HG03095 (cell line): Measurements from ENCODE around the gene NATD1.

Experiments used
- ATAC-seq: cut with Tn5 transposase; IDR thresholded peaks from one replicate; pipeline ENCODE4 v1.9.1; 2021; ENCODE audit warnings: moderate library complexity; ENCODE audit not compliant: unreplicated experiment

Gene NATD1

GRCh38 chr17:21275579-21276263, 22.5 kb upstream of the NATD1 start:
- ATAC-seq = peak; percentile 86

DNA sequence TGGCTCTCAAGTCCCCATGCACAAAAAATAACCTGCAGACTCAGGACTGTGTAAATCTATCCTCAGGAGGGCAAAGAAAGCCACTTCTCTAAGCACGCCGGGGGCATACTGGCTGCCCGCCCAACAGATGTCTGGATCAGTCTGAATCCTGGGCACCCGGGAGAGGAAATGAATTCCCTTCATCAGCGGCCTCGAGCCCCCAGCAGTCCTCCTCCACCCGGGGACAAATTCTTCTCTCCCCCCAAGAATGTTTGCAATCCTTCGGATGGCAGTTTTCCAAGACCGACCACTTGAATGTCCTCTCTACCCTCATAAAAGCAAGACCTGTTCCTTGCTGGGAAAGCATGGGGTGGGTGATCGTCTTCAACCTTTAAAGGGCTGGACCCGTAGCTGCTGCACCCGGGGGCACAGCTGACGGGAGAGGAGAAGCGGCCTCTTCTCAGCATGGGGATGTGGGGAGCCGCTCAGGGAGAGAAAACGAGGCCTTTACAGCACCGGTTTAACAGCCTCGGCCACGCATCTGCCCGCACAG, 21.9 kb upstream of the NATD1 start:
- peak; percentile 14 for ATAC-seq

DNA sequence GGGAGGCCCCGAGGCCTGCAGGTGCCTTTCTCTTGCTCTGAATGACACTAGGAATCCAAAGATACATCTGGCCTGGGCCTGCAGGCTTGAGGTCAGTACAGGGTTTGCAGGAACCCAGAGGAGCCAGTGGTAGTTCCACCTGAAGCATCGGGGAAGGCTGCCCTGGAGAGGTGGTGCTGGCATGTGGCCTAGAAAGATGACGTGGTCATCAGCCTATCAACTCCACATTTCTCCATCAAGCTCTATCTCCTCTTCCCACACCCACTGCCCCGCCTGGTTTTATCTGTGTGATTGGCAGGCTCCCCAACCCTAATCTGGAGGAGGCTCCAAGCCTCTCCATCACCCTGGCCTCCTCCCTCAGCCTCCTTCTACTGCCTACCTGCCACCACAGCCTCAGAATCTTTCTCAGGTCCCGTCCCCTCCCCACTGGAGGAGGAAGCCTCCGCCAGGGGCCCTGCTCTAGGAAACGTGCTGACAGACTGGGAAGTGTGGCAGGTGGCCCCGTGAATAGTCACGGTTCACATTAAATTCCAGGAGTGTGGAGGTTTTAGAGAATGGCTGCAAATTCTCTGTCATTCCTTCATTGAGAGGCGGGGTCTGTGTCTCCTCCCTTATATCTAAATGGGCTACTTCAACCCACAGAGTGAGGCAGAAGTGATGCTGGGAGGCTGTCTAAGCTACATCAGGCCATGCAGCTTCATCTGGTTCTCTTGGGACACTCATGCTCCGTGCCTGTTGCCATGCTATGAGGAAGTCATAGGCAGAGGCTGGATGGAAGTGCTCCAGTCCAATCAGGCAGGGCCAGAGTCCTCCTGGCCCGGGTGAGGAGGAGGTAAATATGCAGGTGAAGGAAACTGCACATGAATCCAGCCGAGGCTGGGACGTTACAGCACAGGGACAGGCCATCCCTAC, 19.9 kb upstream of the NATD1 start:
- ATAC-seq = no peak

DNA sequence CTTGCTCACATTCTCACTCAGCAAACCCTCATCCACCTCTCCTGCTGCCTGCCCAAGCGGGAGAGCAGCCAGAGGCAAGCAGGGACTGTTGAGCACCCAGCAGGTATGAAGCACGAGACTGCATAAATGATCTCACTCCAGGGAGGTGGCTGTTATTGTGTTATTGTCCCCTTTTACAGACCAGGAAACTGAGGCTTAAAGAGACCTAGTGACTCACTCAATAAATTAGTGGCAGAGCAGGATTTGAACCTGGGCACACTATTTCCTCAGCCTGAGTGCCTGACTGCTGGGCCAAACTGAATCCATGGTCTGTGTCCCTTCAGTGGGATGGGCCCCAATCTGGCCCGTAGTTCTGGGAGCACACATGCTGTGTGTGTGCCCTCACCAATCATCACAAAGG, 19.0 kb upstream of the NATD1 start:
- ATAC-seq = no peak

GRCh38 chr17:21271454-21272183, 18.4 kb upstream of the NATD1 start:
- no peak for ATAC-seq

DNA sequence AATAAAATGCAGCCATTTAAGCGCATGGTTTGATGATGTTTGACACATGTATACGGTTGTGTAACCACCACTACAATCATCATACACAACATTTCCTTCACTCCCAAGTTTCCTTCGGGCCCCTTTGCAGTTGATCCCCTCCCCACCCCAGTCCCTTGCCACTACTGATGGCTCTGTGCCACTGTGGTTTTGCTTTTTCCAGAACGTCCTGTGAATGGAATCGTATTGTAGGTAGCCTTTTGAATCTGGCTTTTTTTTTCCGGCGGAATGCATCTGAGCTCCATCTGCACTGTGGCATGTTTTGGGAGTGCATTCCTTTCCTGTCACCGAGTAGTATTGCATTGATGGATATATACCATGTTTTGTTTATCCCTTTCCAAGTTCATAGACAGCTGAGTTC, 16.2 kb upstream of the NATD1 start:
- no peak for ATAC-seq

DNA sequence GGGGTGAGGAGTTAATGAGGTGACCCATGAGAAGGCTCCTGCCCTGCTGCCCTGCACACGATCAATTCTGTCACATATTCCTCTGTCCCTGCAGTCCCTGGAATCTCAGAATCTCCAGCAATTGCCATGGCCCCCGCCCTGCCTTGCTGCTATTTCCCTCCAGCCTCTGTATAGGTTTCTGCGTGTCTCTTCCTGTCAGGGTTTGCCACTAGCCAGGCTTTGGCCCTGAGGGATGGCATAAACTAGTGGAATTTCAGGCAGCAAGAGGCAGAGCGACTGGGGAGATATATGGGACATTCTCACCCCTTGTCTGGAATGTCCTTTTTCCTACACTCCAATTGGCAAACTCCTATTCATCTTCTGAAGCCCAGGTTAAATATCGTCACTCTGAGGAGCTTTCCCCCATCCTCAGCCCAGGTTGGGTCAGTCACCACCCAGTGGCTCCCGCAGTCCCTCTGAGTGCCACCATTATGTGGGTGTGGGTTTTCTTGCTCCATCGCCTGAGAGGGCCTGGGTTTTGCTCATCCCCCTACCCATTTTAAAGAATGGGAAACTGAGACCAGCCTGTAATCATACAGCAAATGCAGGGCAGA, 15.5 kb upstream of the NATD1 start:
- no peak for ATAC-seq

- ATAC-seq = no peak
These were observed 10.2 kb upstream of the NATD1 start for GRCh38 chr17:21263376-21263775.

- no peak for ATAC-seq
These were observed 9.2 kb upstream of the NATD1 start for GRCh38 chr17:21262259-21262993.

- no peak for ATAC-seq
These were observed 5.4 kb upstream of the NATD1 start for GRCh38 chr17:21258593-21258992.

GRCh38 chr17:21253646-21254441, 634 bp upstream of the NATD1 start:
- no peak for ATAC-seq

GRCh38 chr17:21252289-21252795, 868 bp downstream of the NATD1 start:
- no peak for ATAC-seq

GRCh38 chr17:21251337-21252010, 1.7 kb downstream of the NATD1 start:
- ATAC-seq = no peak

GRCh38 chr17:21250854-21251253, 2.4 kb downstream of the NATD1 start:
- ATAC-seq = no peak

DNA sequence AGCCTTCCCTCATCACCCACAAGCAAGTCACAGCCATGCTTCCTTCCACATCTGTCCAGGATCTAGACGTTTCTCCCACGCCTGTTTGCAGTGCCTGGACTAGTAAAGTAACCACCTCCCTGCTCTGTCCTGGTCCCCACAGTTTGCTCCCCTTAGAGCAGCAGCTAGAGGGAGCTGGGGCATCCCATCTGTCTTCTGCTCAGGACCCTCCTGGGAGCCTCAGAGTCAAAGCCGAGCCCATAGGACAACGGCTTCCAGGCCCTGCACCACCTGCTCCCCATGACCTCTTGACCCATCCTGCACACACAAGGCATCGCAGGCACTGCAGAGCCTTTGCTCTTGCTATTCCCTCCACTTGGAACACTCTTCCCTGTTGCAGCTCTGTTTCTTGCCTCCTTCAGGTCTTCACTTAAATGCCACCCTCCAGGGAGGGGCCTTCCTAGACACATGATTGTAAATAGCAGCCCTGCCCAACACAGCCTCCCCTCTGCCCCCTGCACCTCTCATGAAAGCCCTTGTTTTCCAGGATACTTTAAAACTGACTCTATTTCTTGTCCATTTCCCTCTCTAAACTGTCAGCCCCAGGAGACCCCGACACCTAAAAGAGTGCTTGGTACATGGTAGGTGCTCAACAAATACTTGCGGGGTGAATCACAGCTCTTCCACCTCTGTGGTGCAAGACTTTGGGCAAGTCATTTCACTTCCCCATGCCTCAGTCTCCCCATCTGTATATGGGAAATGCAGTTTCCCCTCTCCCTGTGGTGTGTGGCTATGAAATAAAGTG, 3.1 kb downstream of the NATD1 start:
- no peak for ATAC-seq

GRCh38 chr17:21249086-21249795, 4.0 kb downstream of the NATD1 start:
- ATAC-seq = no peak

DNA sequence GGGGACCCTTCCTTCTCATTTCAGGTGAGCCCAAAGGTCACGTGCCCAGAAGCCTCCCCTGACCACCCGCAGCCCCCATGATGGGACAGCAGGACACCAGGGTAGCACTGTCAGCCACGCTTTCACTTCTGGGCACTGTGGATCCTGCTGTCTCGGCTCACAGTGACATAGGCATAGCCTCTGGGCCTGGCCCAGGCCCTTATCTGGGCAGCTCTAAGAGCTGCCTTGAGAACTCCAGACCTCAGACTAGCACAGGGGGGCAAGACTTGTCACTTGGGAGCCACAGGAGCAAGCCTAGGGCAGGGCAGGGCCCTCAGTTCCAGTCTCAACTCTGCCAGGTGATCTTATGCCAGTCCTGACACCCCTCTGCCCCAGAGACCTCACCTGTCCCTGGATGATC, 4.7 kb downstream of the NATD1 start:
- no peak for ATAC-seq
